Muscle of back (tissue), 11 donors: ENCODE results near the gene ATXN2. TPM values are rescaled to one million over a fixed set of nuclear protein-coding genes. Genes with fewer than 3 reads are reported as not detected.
"Not testable (repeated sequence)": the region's sequence is repeated elsewhere in the genome, so short reads cannot be mapped to it uniquely, and the experiment has no call there.

Source experiments
- DNase-seq, 3 donors: peaks; one replicate each; pipeline versions ENCODE4 v3.0.0 to v3.0.0-alpha.2; 2013
- polyA plus RNA-seq, 10 donors: library from polyadenylated mRNA; unstranded; fragments of 120-200 nt; gene quantifications; one replicate each; pipeline ENCODE4 v1.2.1, GENCODE V29; 2013; ENCODE audit not compliant: insufficient read length in 10 of 10

Gene ATXN2
- polyA plus RNA-seq, 10 donors: 36.9 to 66.1 (median 53.2) TPM

DNA sequence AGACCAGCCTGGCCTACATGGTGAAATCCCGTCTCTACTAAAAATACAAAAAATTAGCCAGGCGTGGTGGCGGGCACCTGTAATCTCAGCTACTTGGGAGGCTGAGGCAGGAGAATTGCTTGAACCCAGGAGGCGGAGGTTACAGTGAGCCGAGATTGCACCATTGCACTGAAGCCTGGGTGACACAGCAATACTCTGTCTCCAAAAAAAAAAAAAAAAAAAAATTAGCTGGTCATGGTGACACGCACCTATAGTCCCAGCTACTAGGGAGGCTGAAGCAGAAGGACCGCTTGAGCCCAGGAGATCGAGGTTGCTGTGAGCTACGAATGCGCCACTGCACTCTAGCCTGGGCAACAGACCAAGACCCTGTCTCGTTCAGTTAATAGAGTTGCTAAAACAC, 3.7 kb upstream of the ATXN2 start:
- DNase-seq: not testable (repeated sequence)

GRCh38 chr12:111602348-111602747, 3.2 kb upstream of the ATXN2 start:
- no peak for DNase-seq

DNA sequence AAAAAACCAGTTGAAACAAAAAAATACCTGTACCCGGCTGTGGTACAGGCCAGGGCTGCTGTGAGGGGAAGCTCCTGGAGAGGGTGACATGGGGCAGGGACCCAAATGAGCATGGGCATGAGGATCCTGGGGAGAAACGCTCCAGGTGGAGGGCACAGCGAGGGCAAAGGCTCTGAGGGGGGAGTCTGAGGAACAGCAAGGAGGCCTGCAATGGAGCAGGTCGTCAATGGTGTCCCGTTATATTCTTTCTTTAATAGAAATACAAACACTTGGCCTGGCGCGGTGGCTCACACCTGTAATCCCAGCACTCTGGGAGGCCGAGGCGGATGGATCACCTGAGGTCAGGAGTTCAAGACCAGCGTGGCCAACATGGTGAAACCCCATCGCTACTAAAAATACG, 1.9 kb upstream of the ATXN2 start:
- DNase-seq: not testable (repeated sequence)

GRCh38 chr12:111600205-111600642, 1.1 kb upstream of the ATXN2 start:
- no peak for DNase-seq

DNA sequence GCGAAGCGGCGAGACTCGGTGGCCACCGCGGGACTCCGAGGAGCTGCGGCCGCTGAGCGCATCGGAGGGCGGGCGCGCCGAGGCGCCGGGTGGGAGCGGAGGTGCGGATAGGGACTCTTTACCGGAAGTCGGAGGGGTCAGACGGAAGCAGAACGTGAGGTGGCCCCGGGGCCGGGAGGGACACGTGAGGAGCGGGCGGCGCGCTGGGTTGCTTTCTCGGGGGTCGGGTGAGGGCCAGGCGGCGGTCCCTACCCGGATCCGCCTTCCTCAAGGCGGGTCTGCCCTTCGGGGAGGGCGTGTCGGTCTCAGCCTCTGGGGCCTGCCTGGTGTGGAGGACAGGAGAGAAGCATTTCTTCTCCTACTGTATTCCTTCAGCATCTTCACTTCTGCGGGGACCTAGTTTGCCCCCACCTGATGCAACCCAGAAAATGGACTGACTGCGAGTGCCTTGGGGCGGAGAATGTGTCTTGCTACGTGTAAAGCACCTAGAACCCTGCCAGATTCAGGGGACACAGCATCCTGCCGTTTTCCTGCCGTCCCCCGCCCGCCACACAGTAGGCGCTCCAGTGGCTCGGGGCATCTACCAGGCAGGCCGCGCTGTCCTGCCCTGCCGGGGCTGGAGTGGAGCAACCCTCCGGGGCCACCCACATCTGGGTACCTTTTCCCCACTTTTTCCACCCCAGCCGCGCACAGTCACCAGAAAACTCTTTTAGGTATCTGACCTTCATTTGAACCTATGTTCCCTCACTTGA, 514 bp upstream of the ATXN2 start:
- peak; percentile 94 to 97 (median 94) for DNase-seq

GRCh38 chr12:111597831-111598636, 1.1 kb downstream of the ATXN2 start:
- peak; percentile 15 to 85 (median 64) for DNase-seq

GRCh38 chr12:111596985-111597830, 1.9 kb downstream of the ATXN2 start:
- peak; percentile 38 to 71 (median 45) for DNase-seq

DNA sequence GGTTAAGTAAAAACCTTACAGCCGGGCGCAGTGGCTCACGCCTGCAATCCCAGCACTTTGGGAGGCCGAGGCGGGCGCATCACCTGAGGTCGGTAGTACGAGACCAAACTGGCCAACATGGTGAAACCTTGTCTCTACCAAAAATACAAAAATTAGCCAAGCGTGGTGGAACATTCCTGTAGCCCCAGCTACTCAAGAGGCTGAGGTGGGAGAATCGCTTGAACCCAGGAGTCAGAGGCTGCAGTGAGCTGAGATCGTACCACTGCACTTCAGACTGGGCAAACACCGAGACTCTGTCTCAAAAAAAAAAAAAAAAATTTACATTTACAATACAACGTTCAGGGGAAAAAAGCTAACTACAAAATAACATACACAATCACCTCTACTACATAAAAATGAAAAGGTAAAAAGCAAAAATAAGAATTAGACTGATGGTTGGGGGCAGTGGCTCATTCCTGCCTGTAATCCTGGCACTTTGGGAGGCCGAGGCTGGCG, 3.7 kb downstream of the ATXN2 start:
- DNase-seq: not testable (repeated sequence)

- not testable (repeated sequence) for DNase-seq
These were observed 7.6 kb downstream of the ATXN2 start for GRCh38 chr12:111591399-111592010.

DNA sequence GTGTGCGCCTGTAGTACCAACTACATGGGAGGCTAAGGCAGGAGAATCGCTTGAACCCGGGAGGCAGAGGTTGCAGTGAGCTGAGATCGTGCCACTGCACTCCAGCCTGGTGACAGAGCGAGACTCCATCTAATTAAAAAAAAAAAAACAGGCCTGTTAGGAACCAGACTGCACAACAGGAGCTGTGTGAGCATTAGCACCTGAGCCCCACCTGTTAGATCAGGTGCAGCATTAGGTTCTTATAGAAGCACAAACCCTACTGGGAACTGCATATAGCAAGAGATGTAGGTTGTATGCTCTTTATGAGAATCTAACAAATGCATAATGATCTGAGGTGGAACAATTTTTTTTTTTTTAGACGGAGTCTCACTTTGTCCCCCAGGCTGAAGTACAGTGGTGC, 8.6 kb downstream of the ATXN2 start:
- no peak for DNase-seq

GRCh38 chr12:111589601-111590000, 9.5 kb downstream of the ATXN2 start:
- no peak for DNase-seq

DNA sequence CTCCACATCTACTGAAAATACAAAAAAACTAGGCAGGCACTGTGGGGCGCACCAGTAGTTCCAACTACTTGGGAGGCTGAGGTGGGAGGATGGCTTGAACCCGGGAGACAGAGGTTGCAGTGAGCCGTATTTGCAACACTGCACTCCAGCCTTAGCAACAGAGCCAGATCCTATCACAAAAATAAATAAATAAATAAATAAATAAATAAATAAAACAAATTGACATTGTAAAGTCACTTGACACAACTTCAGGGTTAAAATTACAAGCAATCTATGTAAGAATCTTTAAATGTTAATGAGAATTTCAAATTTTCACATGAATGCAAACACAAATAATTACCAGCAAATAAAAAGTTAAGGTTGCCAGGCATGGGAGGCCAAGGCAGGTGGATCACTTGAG, 11.1 kb downstream of the ATXN2 start:
- no peak for DNase-seq

DNA sequence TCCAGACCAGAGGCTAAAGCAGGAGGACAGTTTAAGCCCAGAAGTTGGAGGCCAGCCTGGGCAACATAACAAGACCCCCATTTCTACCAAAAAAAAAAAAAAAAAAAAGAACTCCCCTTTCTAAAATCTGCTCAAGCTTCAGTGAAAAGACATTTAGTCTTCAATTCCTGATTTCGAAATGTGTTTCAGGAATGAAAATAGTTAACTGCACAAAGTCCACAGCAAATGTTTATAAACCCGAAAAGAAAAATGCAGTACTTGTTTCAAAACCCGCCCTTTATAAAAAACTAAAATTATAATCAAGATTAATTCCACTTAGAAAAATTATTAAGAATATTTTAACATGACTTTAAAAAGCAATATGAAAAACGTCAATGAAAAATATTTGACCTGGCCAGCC, 12.1 kb downstream of the ATXN2 start:
- no peak for DNase-seq

- DNase-seq: no peak
These were observed 13.4 kb downstream of the ATXN2 start for GRCh38 chr12:111585690-111586089.

DNA sequence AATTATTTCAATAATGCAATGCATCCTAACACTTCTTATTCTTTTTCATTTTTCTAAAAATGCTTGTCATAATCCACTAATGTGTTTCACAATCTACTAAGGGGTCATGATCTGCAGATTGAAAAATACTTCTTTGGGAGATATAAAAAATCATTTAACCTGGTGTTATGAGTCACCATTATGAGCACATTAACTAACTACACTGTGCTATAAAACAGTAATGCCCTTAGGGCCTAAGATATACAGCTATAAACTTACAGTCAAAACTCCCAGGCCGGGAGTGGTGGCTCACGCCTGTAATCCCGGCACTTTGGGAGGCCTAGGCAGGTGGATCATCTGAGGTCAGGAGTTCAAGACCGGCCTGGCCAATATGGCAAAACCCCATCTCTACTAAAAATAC, 14.2 kb downstream of the ATXN2 start:
- no peak for DNase-seq

DNA sequence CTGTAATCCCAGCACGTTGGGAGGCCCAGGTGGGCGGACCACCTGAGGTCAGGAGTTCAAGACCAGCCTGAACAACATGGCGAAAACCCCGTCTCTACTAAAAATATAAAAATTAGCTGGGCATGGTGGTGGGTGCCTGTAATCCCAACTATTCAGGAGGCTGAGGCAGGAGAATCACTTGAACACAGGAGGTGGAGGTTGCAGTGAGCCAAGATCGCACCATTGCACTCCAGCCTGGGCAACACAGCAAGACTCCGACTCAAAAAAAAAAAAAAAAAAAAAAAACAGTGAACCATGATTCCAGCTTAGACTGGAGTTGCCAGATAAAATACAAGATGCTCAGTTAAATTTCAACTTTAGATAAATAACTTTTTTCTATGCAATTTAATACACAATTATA, 15.6 kb downstream of the ATXN2 start:
- not testable (repeated sequence) for DNase-seq

- no peak for DNase-seq
These were observed 16.9 kb downstream of the ATXN2 start for GRCh38 chr12:111582133-111582747.

DNA sequence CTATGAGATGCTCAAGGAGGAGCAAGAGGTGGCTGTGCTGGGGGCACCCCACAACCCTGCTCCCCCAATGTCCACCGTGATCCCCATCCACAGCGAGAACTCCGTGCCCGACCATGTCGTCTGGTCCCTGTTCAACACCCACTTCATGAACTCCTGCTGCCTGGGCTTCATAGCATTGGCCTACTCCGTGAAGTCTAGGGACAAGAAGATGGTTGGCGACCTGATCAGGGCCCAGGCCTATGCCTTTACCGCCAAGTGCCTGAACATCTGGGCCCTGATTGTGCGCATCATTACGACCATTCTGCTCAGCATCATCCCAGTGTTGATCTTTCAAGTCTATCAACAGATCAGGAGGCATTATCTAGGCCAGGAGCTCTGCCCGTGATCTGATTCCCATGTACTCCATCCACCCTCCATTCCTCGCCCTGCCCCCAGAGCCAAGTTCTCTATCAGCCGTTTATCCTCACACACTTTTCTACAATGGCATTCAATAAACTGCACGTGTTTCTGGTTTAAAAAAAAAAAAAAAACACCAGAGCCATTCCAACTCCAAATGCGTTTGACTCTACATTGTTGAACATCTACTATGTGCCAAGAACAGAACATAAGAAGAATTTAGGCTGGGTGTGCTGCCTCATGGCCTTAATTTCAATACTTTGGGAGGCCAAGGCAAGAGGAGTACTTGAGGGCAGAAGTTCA, 17.5 kb downstream of the ATXN2 start:
- DNase-seq: no peak

DNA sequence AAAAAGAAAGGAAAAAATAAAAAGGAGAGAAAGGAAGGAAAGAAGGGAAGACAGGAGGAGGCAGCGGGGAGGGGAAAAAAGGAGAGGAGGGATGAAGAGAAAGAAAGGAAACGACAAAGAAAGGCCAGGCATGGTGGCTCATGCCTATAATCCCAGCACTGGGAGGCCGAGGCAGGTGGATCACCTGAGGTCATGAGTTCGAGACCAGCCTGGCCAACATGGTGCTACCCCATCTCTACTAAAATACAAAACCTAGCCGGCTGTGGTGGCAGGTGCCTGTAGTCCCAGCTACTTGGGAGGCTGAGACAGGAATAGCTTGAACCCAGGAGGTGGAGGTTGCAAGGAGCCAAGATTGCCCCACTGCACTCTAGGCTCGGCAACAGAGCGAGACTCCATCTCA, 18.4 kb downstream of the ATXN2 start:
- no peak for DNase-seq

GRCh38 chr12:111580119-111580425, 19.0 kb downstream of the ATXN2 start:
- no peak for DNase-seq

DNA sequence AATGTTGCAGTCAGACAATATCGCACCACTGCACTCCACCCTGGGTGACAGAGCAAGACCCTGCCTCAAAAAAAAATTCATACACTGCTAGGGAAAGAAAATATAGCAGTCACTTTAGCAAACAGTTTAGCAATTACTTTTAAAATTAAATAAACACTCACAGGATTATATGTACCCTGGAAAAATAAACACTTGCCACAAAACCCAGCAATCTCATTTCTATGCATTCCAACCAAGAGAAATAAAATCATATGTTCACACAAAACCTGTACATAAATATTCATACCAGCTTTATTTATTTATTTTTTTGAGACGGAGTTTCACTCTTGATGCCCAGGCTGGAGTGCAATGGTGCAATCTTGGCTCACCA, 20.2 kb downstream of the ATXN2 start:
- DNase-seq: no peak
